GM12878 (cell line): Measurements from ENCODE around the gene RCN1. TPM values are rescaled to one million over a fixed set of nuclear protein-coding genes. Genes with fewer than 3 reads are reported as not detected.
A peak's percentile ranks its signal among the peaks of the same experiment; 100 is the strongest.

Source experiments
- ATAC-seq: fragments of 200-7000 bp; cut with Tn5 transposase; 3 replicates; pipeline ENCODE4 v1.9.1; 2020; ENCODE audit warnings: mild to moderate bottlenecking, moderate library complexity
- BruUV-seq: library from RNA; stranded (reverse); fragments of 400-500 nt; replicated peaks from 2 replicates; lab custom pipeline; 2021; lab: Mats Ljungman, UMichigan
- CTCF ChIA-PET: fragments of 300-600 bp; sonication (Branson Sonifier 250); formaldehyde crosslinking; extraction: SDS; loops from one replicate; lab custom pipeline; 2021; ENCODE audit warnings: inconsistent platforms; lab: Yijun Ruan, JAX
- POLR2A ChIA-PET: fragments of 350-600 bp; formaldehyde crosslinking; extraction: SDS; loops from one replicate; lab custom pipeline; 2021; ENCODE audit warnings: inconsistent platforms; lab: Charles Lee
- RAD21 ChIA-PET: fragments of 300-600 bp; sonication (Branson Sonifier 250); formaldehyde crosslinking; loops from one replicate; lab custom pipeline; 2023; ENCODE audit warnings: antibody characterized with exemption; ENCODE audit not compliant: unreplicated experiment; lab: Charles Lee
- SMC1A ChIA-PET: fragments of 300-600 bp; sonication (Branson Sonifier 250); formaldehyde crosslinking; loops from one replicate; lab custom pipeline; 2023; ENCODE audit not compliant: unreplicated experiment, uncharacterized antibody; lab: Charles Lee
- DNase-seq: peaks from one replicate; pipeline ENCODE4 v3.0.0-alpha.2; 2011; ENCODE audit warnings: low read depth, low spot score
- FAIRE-seq: peaks from 3 replicates; lab custom pipeline; 2011; peaks lifted over from hg19 to GRCh38; lab: Jason Lieb, UNC
- H2AFZ ChIP-seq: 2 replicates; pipeline ENCODE4 v1.6.0; 2011; ENCODE audit warnings: low read depth, low read length, control low read depth; ENCODE audit not compliant: control insufficient read depth
- H3K27ac ChIP-seq: 2 replicates; pipeline ENCODE4 v1.5.1; 2011; ENCODE audit warnings: control low read depth; ENCODE audit not compliant: control insufficient read depth, insufficient read depth
- H3K27me3 ChIP-seq, 2 experiments: replicated peaks in 1 of 2; 2 replicates each; pipeline versions ENCODE4 v1.6.0 to v1.6.1; 2011; ENCODE audit warnings: low read length in 1 of 2; ENCODE audit not compliant: control insufficient read depth in 2 of 2, insufficient read depth in 2 of 2
- H3K36me3 ChIP-seq, 2 experiments: 2 replicates each; pipeline ENCODE4 v1.5.1; 2011; ENCODE audit warnings: low read length in 1 of 2; ENCODE audit not compliant: control insufficient read depth in 2 of 2, insufficient read depth in 2 of 2
- H3K4me1 ChIP-seq: 2 replicates; pipeline ENCODE4 v1.6.1; 2011; ENCODE audit warnings: mild to moderate bottlenecking, low read length, moderate library complexity, mixed read lengths; ENCODE audit not compliant: control insufficient read depth, insufficient read depth
- H3K4me2 ChIP-seq: 2 replicates; pipeline ENCODE4 v1.6.0; 2011; ENCODE audit warnings: control low read depth; ENCODE audit not compliant: control insufficient read depth, insufficient read depth
- H3K4me3 ChIP-seq: fragments of 200-600 bp; sonication (generic); 2 replicates; pipeline ENCODE4 v1.5.1; 2016
- H3K79me2 ChIP-seq: 2 replicates; pipeline ENCODE4 v1.6.0; 2011; ENCODE audit warnings: low read length; ENCODE audit not compliant: control insufficient read depth, insufficient read depth
- H3K9ac ChIP-seq: 2 replicates; pipeline ENCODE4 v1.8.0; 2011; ENCODE audit warnings: low read length, control low read depth, mixed read lengths; ENCODE audit not compliant: control insufficient read depth, insufficient read depth
- H3K9me3 ChIP-seq: replicated peaks from 3 replicates; pipeline ENCODE4 v1.5.1; 2011; ENCODE audit warnings: mild to moderate bottlenecking, low read length; ENCODE audit not compliant: control insufficient read depth, insufficient read depth
- H4K20me1 ChIP-seq: 2 replicates; pipeline ENCODE4 v1.6.0; 2011; ENCODE audit not compliant: control insufficient read depth, insufficient read depth
- CTCF ChIP-seq, 3 experiments: IDR thresholded peaks in 2 of 3; conservative IDR thresholded peaks in 1 of 3; 2 replicates each; pipeline ENCODE4 v1.5.1; 2011; ENCODE audit warnings: low read depth in 3 of 3, low read length in 3 of 3, mild to moderate bottlenecking in 3 of 3, control low read depth in 2 of 3, moderate library complexity in 2 of 3, inconsistent platforms in 1 of 3, mixed read lengths in 1 of 3; ENCODE audit not compliant: control insufficient read depth in 2 of 3, insufficient read depth in 1 of 3; ENCODE audit errors: extremely low read depth in 1 of 3
- E4F1 ChIP-seq: fragments of 450-650 bp; IDR thresholded peaks from 2 replicates; pipeline ENCODE4 v1.6.1; 2018; ENCODE audit warnings: borderline replicate concordance, mild to moderate bottlenecking; ENCODE audit not compliant: partially characterized antibody
- IKZF2 ChIP-seq, 2 experiments: fragments of 450-650 bp; IDR thresholded peaks; 2 replicates each; pipeline ENCODE4 v1.6.1; 2017; ENCODE audit warnings: mild to moderate bottlenecking in 2 of 2, moderate library complexity in 2 of 2
- NFYB ChIP-seq: IDR thresholded peaks from 2 replicates; pipeline ENCODE4 v1.6.1; 2011; ENCODE audit warnings: low read depth, mild to moderate bottlenecking, low read length, improper control_type of control experiment, moderate library complexity; ENCODE audit not compliant: insufficient read depth
- RELB ChIP-seq: fragments of 450-650 bp; IDR thresholded peaks from 2 replicates; pipeline ENCODE4 v1.6.1; 2017; ENCODE audit warnings: low read depth, mild to moderate bottlenecking, moderate library complexity
- SKIL ChIP-seq: fragments of 450-650 bp; IDR thresholded peaks from 2 replicates; pipeline ENCODE4 v1.6.1; 2017; ENCODE audit warnings: mild to moderate bottlenecking, low read depth, inconsistent platforms; ENCODE audit not compliant: poor library complexity, severe bottlenecking
- SREBF2 ChIP-seq: IDR thresholded peaks from 2 replicates; pipeline ENCODE4 v1.6.1; 2012; ENCODE audit warnings: mild to moderate bottlenecking, low read length
- SUZ12 ChIP-seq: fragments of 200-600 bp; sonication (generic); IDR thresholded peaks from one replicate; pipeline ENCODE4 v1.6.1; 2018; ENCODE audit warnings: antibody characterized with exemption, mild to moderate bottlenecking; ENCODE audit not compliant: unreplicated experiment
- ZNF24 ChIP-seq: fragments of 450-650 bp; IDR thresholded peaks from 2 replicates; pipeline ENCODE4 v1.6.1; 2017; ENCODE audit warnings: antibody characterized with exemption, mild to moderate bottlenecking
- WGBS: methylation state at CpG from one replicate; pipeline ENCODE4 v1.1.6; 2016; ENCODE audit warnings: low lambda C conversion rate; ENCODE audit not compliant: insufficient replicate concordance, insufficient coverage; ENCODE audit errors: missing lambda C conversion rate; 5-methylcytosine and 5-hydroxymethylcytosine counted together
- in situ Hi-C: fragments of 300-500 bp; cut with MboI; formaldehyde crosslinking; loops from 9 replicates; pipeline ENCODE4 v1.14.3; 2018; ENCODE audit warnings: mixed read lengths
- intact Hi-C: fragments of 100-400 bp; cut with micrococcal nuclease; formaldehyde crosslinking; loops from one replicate; pipeline ENCODE4 v1.14.2; 2022; ENCODE audit not compliant: unreplicated experiment
- polyA plus RNA-seq, 11 experiments: library from polyadenylated mRNA; depleted of rRNA in 4 of 11; unstranded in 6 of 11; stranded (reverse) in 5 of 11; fragments of >200 nt; fragmentation: Nextera tagmentation in 4 of 11; fragmentation: Illumina TruSeq in 1 of 11; extraction: Ambion mirVana in 4 of 11; extraction: Trizol in 1 of 11; gene quantifications; 1 replicate in 1 of 11; 2 replicates in 10 of 11; pipeline versions ENCODE4 v1.2.1 to v1.2.3, GENCODE V29; 2011 to 2016; ENCODE audit warnings: inconsistent platforms in 2 of 11, missing spikeins in 2 of 11, low read depth in 1 of 11
- total RNA-seq, 4 experiments: library from RNA; depleted of rRNA in 3 of 4; stranded (reverse); fragments of >200 nt in 3 of 4; fragmentation: Illumina TruSeq in 1 of 4; extraction: Trizol in 1 of 4; gene quantifications; 2 replicates each; pipeline versions ENCODE4 v1.2.1 to v1.2.3, GENCODE V29; 2013 to 2021

RCN1 gene
- total and polyA plus RNA-seq, 10 of the 15 experiments (the other 5 are each of a cell fraction or from before 2014, with no cell fraction given), result 17.6 to 76.7 (median 56.4) TPM

GRCh38 chr11:32082346-32082986, 8.4 kb upstream of the RCN1 start (continued):
- TF ChIP-seq E4F1 (no peak), ZNF24 (no peak), SUZ12 (no peak), NFYB (no peak), SREBF2 (no peak)

- ChIA-PET RAD21 (interaction anchor here (2.1 kb wide), 1 partner anchor 35 kb away, joined by 7 read pairs; no protein-coding TSS in a partner anchor), CTCF (interaction anchor here (0.8 to 2.6 kb wide), 2 partner anchors 35 to 37 kb away, joined by 3 to 7 read pairs; no protein-coding TSS in a partner anchor), SMC1A (interaction anchor here (0.9 to 3.1 kb wide), 5 partner anchors 19 to 83 kb away, joined by 3 to 11 read pairs (median 6); no protein-coding TSS in a partner anchor), POLR2A (interaction anchor here (0.5 to 2.3 kb wide), 2 partner anchors 19 to 1351 kb away, joined by 9 to 10 read pairs; no protein-coding TSS in a partner anchor)
- FAIRE-seq, result peak; percentile 85
- H3K27ac ChIP-seq, result peak overlapping the region; percentile 69; the same call in 1 of the 2 replicates
- no peaks in the 10 kb centered on the region for H3K27me3 ChIP-seq
- ATAC-seq, result no peak
- peak overlapping the region; percentile 5; the same call in 1 of the 2 replicates for H3K4me2 ChIP-seq
- BruUV-seq, result no TSS peak
- H3K36me3 ChIP-seq, result no peaks in the 10 kb centered on the region
- no peaks in the 10 kb centered on the region for H3K9me3 ChIP-seq
- H3K79me2 ChIP-seq, result peaks cover 23% of the 10 kb centered on the region
- WGBS, result 41% methylated on average over 1 of the region's 1 CpG
- no peak for DNase-seq
- no peak overlapping the region for H3K4me3 ChIP-seq
- intact Hi-C loops, result loop anchor here (5.0 kb wide), 1 partner anchor 65 kb away; no protein-coding TSS in a partner anchor
- peaks cover 13% of the 10 kb centered on the region for H3K4me1 ChIP-seq
- H4K20me1 ChIP-seq, result no peaks in the 10 kb centered on the region
- H2AFZ ChIP-seq, result no peak overlapping the region
- H3K9ac ChIP-seq, result no peak overlapping the region
- in situ Hi-C loops, result loop anchor here (25.0 kb wide), 1 partner anchor 1750 kb away; no protein-coding TSS in a partner anchor
- TF ChIP-seq SKIL, result peak; percentile 7
- peak in 1 of 2 experiments; percentile 58; a peak in 3 of 4 replicates for TF ChIP-seq IKZF2 (IDR thresholded peaks at IDR 0.05)
- TF ChIP-seq RELB, result 0 out of 2 replicates have a peak, but pooled peaks have one; percentile 47
- no peak for TF ChIP-seq CTCF (IDR thresholded peaks at IDR 0.05 in 2 of 3, conservative IDR thresholded peaks at IDR 0.05 in 1 of 3; ENCODE audit: control insufficient read depth in 2 of 3, extremely low read depth in 1 of 3, insufficient read depth in 1 of 3, low read depth in 3 of 3, low read length in 3 of 3)
Observed at GRCh38 chr11:32087597-32087996, 3.3 kb upstream of the RCN1 start.
